DMS79 (cell line): ENCODE data around the gene SLC25A22.

Experiments used
- DNase-seq: peaks from one replicate; lab custom pipeline; 2025; lab: John Stamatoyannopoulos, UW

SLC25A22 gene

GRCh38 chr11:788953-789940 lies 8.8 kb downstream of the SLC25A22 start:
- no peak for DNase-seq

DNA sequence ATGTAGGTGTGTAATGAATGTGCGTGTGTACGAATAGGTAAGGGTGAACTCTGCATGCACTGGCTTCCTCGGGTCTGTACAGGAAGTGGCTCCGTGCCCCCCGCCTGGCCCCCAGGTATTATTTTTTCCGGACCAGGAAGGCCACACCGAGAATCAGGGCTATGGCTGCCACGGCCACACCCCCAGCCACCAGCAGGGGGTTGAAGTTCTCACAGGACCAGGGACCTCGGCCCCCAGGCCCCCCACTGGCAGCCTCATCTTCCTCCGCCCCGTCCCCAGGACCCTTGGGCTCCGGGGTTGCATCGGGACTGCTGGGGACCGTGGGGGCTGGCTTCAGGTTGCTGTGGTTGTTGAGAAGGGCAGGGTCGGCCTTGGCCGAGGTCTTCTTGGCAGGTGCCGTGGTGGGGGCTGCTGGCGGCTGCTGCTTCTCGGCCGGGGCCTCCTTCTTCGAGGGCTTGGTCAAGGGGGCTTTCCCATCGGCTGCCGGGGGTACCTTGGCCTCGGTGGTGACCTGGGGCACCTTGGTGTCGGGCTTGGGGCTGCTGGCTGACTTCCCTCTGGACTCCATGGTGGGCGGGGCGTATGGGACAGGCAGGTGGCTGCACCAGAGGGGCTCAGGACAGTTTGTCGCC lies 10.0 kb downstream of the SLC25A22 start:
- DNase-seq, result no peak

DNA sequence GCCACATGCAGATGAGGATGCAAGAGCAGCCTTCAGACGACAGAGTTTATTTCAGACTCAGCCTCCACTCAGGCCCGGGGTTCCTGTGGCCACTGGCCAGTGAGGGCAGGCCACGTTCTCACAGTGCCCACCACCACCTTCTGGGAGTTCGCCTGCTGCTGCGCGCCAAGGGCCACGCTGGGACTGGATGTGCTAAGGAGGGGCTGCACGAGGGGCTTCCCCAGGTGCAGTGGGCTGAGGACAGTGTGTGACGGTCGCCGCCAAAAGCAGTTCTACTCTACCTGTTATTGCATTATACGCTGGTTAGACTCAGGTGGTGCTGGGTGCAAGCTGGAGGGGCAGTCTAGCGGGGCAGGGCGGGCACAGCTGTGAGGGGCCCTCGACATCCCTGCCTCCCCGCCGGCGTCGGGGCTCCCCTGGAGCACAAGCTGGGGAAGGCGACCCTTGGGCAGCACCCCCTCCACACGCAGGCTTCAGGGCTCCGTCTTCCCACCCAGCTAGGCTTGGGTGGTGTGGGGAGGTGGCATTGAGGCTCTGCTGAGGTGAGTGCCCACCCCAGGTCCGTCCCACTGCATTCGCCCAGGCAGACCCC lies 10.9 kb downstream of the SLC25A22 start:
- DNase-seq, result no peak

- DNase-seq, result no peak
These were observed 11.6 kb downstream of the SLC25A22 start for GRCh38 chr11:786235-787083.

GRCh38 chr11:783581-784015 lies 14.5 kb downstream of the SLC25A22 start:
- DNase-seq, result peak; percentile 65

GRCh38 chr11:782264-783174 lies 15.6 kb downstream of the SLC25A22 start:
- DNase-seq, result no peak

GRCh38 chr11:779955-780532 lies 18.0 kb downstream of the SLC25A22 start:
- DNase-seq, result no peak

DNA sequence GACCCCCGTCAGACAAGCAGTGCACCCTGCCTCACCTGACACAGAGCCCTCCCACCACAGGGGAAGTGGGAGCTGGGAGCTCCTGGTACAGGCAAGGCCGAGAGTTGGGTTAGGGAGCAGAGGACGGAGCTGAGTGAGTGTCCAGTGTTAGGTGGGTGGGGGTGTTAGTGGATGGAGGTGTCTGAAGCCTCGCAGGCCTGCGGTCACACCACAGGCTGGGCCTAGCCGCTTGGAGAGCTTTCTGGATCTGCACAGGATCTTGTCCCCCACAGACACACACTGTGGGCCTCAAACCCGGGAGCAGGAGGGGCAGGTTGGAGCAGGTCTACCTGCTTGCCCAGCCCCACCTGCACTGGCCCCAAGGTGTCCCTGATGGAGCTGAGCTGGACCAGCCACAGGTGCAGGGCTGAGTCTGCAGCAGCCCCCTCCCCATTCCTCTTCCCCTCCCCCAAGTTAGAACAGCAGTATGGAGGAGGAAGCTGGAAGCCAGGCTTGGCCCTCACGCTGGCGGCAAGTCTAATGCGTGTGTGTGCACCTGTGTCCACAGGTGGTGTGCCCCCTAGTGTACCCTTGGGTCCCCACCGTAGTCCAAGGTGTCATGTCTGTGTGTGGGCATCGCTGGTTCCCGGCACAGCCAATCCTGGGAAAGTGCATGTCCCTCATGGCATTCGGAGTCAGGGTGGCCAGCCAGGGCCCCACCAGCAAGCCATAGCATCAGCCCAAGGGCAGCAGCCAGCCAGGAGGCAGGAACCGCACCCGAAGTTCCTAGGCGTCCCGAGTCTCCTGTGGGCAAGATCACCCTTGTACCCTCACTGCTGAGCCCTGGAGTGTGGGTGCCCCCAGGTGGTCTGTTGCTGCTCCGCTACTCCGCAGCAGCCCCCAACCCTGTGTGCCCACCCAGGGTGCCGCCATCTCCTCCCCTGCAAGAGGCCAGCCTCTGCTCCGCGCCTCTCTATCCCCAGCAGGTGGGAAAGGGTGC lies 18.8 kb downstream of the SLC25A22 start:
- no peak for DNase-seq

DNA sequence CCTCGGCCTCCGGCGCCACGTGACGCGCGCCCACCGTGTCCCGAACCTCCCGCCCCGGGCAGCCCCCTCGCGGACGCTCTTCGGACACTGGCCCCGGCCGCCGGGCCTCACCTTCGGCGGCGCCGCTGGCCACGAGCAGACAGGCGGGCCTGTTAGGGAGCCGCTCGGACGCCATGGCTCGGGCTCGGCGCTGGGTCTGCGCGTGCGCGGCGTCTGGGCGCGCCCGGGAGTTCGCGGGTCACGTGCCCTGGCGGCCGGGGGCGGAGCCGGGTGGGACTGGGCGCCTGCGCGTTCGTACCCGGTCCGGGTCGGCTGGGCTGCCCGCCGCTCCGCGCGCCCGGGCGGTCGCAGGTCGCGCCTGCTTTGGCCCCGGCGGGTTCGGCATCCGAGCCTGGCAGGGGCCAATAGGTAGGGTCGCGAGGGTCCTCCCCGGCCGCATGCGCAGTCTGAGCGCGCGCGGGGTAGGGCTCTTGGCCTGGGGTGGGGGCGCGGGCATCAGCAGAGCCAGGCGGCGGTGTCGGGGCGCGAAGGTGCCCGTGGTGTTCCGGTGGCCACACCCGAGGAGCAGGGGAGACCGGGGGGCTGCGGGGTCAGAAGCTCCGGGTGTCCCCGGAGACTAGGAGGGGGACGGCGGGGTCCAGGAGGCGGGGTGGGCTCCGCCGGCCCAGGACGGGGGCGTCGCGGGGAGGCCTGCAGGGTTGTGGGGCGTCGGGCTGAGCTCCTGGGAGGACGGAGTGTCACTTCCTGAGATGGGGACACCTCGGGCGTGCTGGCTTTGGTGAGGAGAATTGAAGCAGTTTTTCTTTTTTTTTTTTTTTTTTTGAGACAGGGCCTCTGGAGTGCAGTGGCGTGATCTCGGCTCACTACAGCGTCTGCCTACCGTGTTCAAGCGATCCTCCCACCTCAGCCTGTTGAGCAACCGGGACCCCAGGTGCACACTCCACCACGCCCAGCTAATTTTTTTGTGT lies 20.5 kb downstream of the SLC25A22 start, which contains the start of gene GATD1:
GATD1 (minus strand) TSS at position 200 of the 968 bp plus-strand sequence; CDS start at position 175, 25 bp downstream.
- peak; percentile 28 for DNase-seq

- DNase-seq, result no peak
These were observed 21.4 kb downstream of the SLC25A22 start for GRCh38 chr11:776561-777287.

DNA sequence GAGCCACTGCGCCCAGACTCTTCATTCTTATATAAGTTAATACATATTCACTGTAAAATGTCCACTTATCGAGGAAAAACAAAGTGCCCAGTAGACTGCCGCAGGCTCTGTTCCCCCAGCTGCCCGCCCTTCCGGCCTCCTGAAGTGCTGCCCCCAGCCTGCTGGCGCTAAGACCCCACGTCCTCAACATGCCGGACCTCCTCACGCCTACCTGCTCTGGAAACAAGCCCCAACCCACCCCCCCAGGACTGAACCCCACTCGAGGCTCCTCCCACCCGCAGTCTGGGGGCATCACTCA lies 21.9 kb downstream of the SLC25A22 start:
- no peak for DNase-seq

- DNase-seq, result no peak
These were observed 23.0 kb downstream of the SLC25A22 start for GRCh38 chr11:774873-775592.

GRCh38 chr11:773830-774229 lies 24.3 kb downstream of the SLC25A22 start:
- DNase-seq, result no peak

DNA sequence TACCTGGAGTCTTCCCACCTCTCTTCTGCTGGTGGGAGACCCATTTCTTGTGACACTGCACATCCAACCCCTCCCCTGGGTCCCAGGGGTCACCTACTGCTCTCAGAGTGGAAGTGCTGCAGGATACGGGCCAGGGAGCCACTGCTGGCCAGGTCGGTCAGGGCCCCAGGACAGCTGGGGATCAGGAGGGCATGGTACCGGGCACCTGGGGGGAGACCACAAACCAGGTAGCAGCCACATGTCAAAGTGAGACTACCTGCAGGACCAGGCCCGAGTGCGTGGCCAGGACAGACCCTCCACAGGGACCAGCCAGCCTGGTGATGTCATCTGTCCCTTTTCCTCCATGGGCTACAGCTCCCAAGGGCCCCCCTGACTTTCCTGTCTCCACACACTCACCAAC lies 24.7 kb downstream of the SLC25A22 start:
- no peak for DNase-seq

DNA sequence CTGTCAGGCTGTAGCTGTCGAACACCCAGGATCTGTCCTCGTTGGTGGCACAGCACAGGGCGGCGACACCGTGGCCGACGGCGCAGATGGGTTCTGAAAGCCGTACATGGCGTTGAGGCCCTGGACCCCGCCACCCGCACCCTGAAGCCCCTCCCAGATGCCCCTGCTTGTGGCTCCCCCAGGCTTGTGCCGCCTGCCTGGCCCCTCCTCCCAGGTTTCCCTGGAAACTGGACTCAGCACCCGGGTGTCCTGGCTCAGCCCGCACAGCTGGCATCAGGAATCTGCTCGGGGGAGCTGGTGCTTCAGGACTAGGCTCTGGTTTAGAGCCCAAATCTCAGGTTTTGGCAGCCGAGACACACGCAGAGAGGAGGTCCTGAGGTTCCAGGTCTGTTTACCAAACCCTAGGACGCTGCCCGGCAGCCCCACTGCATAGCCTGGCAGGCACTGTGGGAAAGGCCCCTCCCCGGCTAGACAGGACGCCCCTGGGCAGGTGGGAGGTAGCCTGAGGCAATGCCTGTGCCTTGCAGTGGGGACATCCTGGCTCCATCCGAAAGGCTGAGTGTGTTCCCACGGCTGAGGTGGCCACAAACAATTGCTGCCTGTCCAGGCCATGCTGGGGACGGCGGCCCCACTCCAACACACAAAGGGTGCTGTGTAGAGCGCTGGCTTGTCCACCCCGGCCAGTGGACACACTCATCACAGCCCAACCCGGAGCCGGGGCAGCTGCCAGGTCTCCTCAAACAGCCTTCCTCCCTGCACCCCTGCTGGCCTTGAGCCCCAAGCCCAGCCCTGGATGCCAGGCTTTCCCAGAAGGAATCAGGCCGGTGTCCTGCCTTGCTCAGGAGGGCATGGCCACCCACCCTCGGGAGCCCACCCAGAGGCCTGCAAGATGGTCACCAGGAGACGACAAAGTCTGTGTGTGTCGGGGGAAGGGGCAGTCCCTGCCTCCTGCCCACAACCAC lies 25.4 kb downstream of the SLC25A22 start:
- no peak for DNase-seq
